Measurements from ENCODE around the gene CLCNKA.
A peak's percentile ranks its signal among the peaks of the same experiment; 100 is the strongest.
"Not testable (repeated sequence)": the region's sequence is repeated elsewhere in the genome, so short reads cannot be mapped to it uniquely, and the experiment has no call there.

Gene CLCNKA

DNA sequence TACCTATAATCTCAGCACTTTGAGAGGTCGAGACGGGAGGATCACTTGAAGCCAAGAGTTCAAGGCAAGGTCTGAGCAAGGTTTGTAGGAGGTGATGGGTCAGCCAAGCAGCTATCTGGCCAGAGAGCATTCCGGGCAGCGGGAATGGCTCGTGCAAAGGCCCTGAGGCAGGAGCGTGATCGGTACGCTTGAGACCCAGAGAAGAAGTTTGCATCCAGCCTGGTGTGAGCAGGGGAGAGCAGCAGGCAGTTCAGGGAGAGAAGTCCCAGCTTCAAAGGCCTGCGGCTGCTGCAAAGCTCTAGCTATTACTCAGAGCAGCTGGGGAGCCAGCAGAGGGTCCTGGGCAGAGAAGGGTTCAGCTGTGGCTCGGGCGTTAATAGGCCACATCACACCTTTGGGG, 22.9 kb upstream of the CLCNKA start:
- no peak for DNase-seq

DNA sequence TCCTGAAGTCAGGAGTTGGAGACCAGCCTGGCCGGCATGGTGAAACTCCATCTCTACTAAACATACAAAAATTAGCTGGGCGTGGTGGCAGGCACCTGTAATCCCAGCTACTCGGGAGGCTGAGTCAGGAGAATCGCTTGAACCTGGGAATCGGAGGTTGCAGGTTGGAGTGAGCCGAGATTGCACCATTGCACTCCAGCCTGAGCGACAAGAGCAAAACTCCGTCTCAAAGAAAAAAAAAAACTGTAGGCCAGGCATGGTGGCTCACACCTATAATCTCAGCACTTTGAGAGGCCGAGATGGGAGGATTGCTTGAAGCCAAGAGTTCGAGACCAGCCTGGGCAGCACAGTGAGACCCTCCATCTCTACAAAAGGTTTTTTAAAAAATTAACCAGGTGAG, 20.6 kb upstream of the CLCNKA start:
- not testable (repeated sequence) for DNase-seq

DNA sequence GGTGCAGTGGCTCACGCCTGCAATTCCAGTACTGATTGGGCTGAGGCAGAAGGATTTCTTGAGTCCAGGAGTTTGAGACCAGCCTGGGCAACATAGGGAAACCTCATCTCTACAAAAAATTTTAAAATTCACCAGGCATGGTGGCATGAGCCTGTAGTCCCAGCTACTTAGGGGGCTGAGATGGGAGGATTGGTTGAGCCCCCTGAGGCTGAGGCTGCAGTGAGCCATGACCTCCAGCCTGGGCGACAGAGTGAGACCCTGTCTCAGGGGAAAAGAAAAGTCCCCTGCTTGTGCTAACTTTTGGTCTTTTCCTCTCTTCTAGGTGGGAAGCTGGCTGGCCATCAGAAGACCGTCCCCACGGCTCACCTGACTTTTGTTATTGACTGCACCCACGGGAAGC, 16.2 kb upstream of the CLCNKA start:
- no peak for DNase-seq

DNA sequence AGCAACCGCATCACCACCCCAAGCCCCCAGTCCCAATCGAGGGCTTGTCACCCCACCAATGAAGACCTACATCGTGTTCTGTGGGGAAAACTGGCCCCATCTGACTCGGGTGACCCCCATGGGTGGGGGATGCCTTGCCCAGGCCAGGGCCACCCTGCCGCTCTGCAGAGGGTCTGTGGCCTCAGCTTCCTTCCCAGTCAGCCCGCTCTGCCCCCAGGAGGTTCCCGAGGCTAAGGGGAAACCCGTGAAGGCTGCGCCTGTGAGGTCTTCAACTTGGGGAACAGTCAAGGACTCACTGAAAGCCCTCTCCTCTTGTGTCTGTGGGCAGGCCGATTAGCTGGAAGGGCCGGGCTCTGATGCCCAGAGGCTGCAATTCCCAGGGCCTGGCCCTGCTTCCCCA, 15.8 kb upstream of the CLCNKA start:
- no peak for DNase-seq

DNA sequence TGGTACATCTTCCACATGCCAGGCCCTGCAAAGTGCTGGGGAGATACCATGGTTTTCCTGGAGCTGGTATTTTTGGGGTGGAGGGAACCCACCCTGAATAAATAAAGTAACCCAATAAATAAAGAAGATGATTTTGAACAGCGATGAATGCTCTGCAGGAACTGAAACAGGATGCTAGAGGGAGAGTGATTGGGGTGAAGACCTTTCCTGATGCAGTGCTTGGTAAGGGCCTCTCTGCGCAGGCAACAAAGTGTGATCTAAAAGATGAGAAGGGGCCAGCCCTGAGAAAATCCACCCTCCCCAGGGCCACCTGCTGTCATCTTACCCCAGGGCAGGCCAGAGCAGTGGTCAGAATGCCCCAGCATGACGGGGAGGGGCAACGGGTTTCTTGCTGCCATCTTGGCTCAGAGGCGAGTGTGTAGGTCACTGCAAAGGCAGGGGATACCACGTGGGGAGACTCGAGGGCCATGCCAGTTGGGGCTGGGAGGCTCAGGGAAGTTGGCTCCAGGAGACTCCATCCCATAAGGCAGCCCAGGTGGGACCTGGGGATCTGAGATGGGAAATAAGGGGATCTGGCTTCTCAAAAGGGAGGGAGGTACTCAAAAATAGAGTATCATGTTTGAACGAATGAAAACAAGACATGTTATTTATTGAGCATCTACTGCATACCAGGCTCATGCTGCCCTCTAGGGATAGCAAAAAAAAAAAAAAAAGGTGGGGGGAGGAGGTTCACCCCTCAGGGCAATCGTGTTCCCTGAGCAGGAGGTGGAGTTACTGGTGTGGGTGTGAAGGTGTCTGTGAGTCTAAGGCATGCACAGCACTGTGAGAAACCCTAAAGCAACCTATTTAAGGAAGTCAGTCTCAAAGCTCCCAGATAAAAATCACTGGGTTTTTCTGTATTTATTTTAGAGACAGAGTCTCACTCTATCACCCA, 15.0 kb upstream of the CLCNKA start:
- DNase-seq: no peak

DNA sequence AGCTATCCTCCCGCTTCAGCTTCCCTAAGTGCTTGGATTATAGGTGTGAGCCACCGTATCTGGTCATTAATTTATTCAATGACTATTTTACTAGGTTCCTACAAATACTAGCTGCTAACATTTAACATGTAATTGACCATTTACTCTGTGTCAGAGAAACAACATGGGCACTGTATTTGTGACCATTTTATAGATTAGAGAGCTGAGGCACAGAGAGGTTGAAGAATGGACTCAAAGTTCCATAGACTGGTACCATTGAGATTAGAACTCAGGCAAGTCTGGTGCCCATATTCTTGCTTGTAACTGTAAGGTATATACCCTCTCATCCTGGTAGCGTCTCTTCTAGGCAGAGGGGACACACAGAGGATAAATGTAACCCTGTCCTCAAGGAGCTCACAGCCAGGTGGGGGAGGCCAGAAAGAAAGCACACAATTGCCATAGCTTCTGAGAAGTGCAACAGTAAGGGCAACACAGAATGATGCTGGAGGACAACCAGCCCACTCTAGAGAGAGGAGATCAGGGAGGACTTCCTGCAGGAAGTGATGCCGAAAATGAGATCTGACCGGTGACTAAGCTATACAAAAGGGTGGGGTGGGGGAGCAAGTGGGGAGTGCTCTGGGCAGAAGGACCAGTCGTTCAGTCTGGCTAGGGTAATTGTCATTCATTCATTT, 14.0 kb upstream of the CLCNKA start:
- no peak for DNase-seq

DNA sequence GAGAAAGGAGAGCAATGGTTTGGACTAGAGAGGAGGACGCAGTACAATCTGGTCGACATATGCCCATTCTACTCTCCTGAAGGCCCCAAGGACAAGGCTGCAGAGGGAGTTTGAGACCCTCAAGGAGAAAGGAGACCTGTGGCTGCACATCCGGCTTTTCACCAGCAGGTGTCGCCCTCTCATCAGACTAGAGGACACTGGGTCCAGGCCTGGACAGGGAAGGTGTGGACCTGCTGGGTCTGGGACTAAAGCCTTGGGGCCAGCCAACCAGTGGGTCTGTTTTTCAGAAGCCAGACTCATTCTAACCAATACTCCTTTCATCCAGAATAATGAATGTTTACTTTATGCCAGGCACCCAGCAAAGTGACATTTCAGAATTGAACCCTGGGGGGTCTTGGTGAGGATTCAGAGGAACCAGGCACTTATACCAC, 12.8 kb upstream of the CLCNKA start:
- peak; percentile 51 for DNase-seq

DNA sequence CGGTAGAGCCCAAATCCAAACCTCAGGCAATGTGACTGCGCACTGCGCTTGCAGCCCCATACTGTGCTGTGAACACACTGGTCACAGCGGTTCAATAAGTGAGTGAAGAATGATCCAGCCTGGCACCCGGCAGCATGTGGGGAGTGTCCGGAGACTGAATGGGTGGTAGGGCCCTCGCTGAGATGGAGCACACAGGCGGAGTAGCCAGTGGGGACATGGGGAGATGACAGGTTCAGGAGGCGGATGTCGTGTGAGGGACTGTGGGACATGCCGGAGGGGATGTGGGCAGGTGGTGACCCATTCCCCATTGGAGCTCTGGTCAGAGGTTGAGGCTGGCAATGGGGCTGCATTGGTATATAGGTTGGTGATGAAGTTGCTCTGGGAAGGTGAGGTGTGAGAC, 12.2 kb upstream of the CLCNKA start:
- DNase-seq: no peak

DNA sequence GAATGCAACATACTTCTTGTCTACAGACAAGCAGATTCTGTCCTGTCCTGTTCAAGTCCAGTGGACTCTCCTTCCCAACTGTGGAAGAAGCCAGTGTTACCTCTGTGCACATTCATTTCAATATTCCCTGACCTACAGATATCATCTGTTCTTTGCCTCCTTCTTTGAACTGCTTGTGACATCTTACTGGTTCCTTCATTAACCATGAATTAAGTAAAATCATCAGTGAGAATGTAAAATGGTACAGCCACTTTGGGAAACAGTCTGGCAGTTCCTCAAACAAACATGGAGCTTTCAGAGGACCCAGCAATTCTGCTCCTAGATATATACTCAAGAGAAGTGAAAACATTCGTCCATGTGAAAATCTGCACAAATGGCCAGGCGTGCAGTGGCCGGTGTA, 11.0 kb upstream of the CLCNKA start:
- DNase-seq: no peak

DNA sequence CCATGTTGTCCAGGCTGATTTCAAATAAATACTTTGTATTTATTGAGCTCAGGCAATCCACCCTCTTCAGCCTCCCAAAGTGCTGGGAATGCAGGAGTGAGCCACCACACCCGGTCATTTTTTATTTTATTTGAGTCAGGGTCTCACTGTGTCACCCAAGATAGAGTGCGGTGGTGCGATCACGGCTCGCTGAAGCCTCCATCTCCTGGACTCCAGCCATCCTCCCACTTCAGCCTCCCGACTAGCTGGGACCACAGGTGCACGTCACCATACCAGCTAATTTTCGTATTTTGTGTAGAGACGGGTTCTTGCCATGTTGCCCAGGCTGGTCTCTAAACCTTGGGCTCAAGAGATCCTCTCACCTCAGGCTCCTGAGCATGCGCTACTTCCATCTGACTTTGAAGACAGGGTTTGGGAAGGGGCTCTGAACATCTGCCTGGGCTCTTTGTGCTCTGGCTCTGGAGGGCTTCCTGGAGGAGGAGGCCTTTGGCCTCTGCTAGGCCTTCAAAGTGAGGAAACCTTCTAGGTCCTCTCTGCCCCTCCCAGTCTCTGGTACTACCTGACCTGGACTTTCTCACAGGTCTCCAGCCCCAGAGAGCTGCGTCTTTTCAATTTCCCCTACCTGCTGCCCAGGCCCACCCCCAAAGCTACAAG, 9.8 kb upstream of the CLCNKA start:
- no peak for DNase-seq

DNA sequence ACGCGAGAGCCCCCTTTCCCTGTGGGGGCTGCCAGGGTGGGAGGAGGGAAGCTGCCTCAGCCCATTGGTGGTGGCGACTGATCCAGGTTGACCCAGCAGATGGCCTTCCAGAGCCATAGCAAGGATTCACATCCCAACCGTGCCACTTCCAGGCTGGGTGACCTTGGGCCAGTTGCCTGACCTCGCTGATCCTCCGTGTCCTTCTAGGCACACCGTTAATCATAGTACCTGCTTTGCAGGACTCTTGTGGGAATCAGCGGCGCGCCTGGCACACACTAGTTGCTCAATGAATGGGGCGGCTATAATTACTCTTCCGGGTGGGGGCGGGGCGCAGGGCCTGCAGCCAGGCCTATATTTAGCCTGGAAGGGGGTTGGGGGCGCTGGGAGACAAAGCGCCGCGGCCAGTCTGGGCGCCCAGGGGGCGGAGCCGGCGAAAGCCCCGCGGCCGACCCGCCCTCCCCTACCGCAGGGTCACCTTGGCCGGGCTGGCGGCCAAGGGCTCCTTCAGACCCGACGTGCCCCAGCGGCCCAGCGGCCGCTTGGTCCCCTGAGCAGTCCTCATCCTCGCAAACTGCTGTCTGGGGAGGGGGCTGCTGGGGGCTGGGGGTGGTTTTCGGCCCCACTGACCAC, 9.1 kb upstream of the CLCNKA start:
- no peak for DNase-seq

DNA sequence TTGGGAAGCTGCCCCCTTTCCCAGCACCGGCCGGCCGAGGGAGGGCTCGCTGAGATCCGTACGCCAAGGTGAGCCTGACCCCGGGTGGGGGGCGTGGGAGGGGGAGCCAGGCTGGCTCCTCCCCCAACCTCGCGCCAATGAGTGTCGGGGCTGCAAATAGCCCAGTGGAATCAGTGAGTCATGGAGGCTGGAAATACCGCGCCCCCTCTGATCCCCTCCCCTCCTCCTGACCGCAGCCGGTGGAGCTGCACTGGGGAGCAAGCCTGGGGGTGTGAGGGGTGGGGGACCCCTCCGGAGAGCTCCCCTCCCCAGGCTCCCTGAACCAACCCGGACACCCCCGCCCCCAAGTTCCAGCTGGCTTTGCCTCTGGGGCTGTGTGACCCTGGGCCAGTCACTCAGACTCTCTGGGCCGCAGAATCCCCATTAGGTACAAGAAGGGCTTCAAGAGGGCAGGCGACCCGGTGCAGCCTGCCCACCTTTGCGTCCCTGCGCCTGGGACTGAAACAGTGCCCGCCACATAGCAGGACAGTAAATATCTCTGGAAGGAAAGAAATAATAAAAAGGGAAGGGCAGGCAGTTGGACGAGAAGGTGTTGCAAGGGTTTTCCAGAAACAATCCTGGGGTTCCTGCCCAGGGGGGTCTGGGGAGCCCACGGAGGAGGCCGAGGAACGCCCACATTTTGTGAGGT, 8.5 kb upstream of the CLCNKA start:
- no peak for DNase-seq

DNA sequence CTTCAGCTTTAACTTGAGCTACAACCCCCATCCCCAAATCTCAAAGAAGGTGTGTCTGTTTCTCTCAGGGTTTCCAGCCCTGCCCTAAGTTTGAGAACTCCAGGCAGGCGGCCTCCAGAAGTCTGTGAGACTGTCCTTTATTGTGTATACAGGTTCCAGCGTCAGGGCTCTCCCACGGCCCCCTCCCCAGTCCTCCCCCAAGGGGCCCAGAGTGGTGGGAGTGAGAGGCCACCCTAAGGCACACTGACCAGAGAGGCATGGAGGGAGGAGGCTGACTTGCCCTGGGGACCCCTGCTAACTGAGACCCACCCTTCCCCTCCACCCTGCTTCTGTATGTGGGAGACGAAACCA, 8.0 kb upstream of the CLCNKA start:
- DNase-seq: no peak

DNA sequence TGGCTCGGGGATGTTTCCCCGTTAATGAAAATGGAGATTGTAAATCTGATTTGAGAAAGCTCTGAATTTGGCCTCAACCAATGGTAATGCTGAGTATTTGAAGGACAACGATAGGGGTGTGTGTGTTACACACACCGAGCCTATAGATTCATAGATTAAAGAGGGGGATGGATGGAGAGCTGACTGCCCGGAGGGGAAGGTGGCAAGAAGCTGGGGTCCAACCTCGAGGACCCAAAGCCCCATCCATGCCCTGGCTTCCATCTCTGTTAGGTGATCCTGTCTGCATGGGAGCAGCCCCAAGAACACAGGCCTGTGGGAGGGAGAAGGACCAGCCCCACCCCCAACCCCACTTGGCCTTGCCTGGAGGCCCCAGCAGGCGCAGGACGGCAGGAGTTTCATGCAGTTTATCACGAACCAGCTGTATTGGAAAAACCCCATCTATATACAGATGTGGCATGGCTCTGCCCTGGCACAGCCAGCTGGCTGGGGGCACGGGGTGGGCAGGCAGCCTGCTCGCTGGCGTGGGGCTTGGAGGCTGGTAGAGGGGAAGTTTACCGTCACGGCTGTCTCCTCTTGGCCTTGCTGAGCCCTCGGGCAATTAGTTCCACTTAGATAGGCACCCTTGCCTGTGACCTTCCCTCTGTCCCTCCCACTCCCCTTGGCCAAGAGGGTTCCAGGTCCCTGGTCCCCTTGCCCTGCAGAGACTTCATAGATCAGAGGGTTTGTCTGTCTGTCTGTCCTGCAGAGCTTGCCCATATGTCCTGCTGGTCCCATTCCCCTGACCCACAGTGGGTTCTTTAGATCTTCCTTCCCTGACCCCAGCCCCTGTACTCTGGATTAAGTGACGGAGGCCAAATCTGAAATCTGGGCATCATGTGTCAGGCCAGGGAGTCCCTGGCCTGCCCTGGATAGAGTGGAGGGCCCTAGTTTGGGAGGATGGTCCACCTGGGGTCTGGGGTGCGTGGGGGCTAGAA, 7.0 kb upstream of the CLCNKA start:
- DNase-seq: no peak

DNA sequence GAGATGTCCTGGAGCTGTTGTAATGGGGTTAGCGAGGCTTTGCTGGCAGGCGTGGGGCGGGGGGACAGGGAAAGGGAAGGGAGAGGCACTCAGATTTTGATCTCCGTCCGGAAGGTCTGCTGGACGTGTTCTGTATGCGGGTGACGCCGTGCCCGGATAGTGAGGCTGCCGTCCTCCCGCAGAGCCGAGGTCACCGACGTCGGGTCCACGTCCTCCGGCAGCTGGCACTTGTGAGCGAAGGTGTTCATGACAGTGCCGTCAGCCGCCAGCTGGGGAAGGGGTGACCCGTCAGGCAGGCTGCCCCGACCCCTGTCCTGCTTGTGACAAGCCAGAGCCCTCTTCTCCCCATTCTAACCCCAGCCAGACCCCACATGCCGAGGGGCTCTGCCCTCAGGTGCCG, 6.3 kb upstream of the CLCNKA start:
- no peak for DNase-seq

DNA sequence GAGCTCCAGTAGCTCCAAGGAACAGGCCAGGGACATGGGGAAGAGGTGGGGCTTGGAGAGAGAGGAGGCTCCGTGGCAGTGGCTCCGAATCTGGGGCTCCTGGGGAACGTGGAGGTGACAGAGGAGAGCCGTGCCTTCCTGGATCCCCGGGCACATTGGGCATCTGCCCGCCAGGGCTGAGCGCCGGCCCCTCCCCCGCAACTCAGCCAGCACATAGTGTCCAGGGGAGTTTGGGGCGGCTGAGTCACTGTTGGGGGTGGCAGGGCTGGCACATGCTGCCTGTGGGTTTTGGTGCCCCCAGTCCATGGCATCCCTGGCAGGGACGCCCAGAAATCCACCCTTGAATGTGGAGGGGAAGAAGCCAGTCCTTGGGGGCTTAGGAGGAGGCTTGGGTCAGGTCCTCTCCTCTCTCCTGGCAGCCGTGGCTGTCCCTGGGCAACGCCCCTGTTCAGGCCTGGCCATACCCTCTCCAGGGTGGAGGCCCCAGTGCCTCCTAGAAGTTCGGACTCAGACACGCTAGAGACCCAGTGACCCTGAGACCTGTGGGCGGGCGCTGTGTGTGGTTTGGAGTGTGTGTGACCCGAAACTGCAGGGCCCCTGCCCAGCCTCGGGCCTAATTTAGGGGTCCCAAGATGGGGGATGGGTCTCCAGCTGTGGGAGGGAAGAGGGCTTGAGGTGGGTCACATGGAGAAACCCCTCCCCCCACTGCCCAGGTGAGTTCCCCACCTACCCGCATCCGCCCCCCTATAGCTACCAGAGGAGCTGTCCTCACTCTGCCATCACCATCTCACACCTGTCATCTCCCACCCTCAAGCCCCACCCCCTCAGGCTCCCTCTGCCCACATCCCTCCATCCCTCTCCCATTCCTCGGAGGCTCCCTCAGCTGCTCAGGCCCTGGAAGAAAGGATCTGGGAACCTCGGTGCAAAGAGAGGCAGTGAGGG, 5.6 kb upstream of the CLCNKA start:
- DNase-seq: no peak

DNA sequence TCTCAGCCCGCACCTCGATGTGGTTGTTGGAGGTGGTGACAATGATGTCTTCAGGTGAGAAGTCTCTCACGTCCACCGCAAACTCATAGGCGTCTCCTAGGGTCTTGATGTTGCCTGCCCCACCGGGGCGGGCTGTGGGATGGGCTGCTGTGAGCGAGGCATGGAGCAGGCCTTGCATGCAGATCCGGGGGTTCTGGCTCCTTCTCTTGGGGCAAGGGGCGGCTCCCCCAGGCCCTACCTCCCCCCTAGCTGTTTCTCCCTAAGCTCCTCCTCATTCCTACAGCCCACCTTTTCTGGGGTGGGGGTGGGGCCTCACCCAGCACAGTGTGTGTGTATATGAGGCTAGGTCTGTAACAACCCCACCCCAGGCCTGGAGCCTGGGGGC, 4.8 kb upstream of the CLCNKA start:
- DNase-seq: no peak

DNA sequence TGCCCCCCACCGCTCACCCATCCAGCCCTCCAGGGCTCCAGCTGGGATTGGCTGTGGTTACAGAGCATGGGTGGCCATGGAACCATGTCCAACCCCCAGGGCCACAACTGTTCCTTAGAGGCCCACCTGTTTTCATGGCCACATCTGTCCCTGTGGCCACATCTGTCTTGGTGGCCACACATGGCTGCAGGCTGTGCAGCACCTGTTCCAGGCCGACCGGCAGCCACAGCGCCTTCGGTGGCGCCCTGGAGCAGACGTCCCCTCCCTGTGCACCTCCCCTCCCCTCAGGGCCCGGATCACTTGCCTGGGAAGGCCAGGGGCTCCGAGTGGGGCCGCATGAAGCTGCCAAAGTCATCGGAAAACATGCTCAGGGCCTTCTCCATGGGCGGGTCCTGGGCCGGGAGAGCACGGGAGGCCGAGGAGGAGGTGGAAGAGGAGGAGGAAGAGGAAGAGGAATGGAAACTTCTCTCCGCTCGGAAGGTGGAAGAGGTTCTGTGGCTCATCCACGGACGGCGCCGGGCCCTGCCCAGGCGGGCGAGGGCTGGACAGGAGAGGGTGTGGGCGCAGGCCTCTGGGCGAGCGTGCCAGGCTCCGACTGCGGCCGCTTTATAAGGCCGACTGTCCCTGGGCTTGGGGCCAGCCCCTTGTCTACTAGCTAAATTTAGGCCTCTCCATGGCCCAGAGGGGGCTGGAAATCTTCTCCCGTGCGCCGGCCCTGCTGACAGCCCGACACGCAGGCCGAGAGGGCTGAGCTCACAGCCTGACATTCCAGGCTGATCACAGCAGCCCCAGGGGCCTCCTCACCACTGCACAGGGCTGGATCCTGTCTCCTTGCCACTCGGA, 4.2 kb upstream of the CLCNKA start, which contains the start of gene HSPB7:
Gene HSPB7, minus strand, starts transcription at position 583 of the 843 bp plus-strand sequence. Its CDS starts 80 bp downstream, at position 503.
- DNase-seq: no peak

DNA sequence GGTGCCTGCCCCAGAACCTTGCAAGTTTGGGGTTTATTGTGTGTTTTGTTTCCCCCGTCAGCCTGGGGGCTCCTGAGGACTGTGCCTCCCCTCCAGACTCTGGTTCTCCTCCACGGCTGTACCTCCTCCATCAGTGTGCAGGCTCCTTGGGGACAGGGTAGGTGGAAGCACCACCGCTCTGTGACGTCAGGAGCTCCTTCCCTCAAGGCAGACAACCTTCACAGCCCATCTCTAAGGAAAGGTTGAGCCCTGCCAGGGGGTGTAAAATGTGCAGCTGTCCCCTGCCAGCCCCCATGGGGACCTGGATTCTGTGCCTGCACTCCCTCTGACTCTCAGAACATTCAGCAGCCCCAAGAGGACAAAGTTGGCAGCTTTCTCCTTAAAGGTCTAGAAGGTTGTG, 3.5 kb upstream of the CLCNKA start:
- no peak for DNase-seq
